Fibroblast of pulmonary artery (primary cell): ENCODE results near the gene NXPH4.

Experiments
- DNase-seq: peaks from one replicate; pipeline ENCODE4 v3.0.0-alpha.2; 2010; ENCODE audit warnings: low read depth
- H3K4me3 ChIP-seq: replicated peaks from 2 replicates; pipeline ENCODE4 v1.5.1; 2011; ENCODE audit warnings: low read depth, mild to moderate bottlenecking, control low read depth, low read length, moderate library complexity
- CTCF ChIP-seq: IDR thresholded peaks from 2 replicates; pipeline ENCODE4 v1.5.1; 2011; ENCODE audit warnings: mild to moderate bottlenecking, control low read depth, low read length, inconsistent platforms; ENCODE audit errors: missing control alignments

Gene NXPH4

GRCh38 chr12:57273516-57273915 is 56.9 kb downstream of the NXPH4 start:
- no peak overlapping the region for H3K4me3 ChIP-seq
- DNase-seq: no peak
- no peak for TF ChIP-seq CTCF
